ENCODE measurements around the gene PCBD1. TPM values are rescaled to one million over a fixed set of nuclear protein-coding genes. Genes with fewer than 3 reads are reported as not detected.
A peak's percentile ranks its signal among the peaks of the same experiment; 100 is the strongest.

The PCBD1 gene
- polyA plus RNA-seq, 6 donors from 2014 or later, result 3.7 to 13.9 (median 7.2) TPM

GRCh38 chr10:70843333-70843732 is 45.0 kb downstream of the PCBD1 start:
- H3K27me3 Mint-ChIP-seq, result no peaks in the 10 kb centered on the region
- H3K4me1 Mint-ChIP-seq, result peaks cover 4 to 15% (median 12%) of the 10 kb centered on the region in 3 donors
- ATAC-seq (ENCODE audit: low read depth in 2 of 2), result no peak
- no peak for DNase-seq
- no peak overlapping the region for H3K27ac Mint-ChIP-seq
- no peak overlapping the region for H3K4me3 Mint-ChIP-seq
- H3K36me3 Mint-ChIP-seq, result peaks cover 31% of the 10 kb centered on the region in 2 donors
- no peaks in the 10 kb centered on the region for H3K9me3 Mint-ChIP-seq

GRCh38 chr10:70840836-70841235 is 47.5 kb downstream of the PCBD1 start:
- H3K36me3 Mint-ChIP-seq, result peaks cover 42 to 47% of the 10 kb centered on the region in 2 donors
- peaks cover 0 to 9% (median 8%) of the 10 kb centered on the region in 7 donors for H3K9me3 Mint-ChIP-seq
- H3K27ac Mint-ChIP-seq, result no peak overlapping the region
- no peak overlapping the region for H3K4me3 Mint-ChIP-seq
- H3K4me1 Mint-ChIP-seq, result peaks cover 4 to 22% (median 12%) of the 10 kb centered on the region in 3 donors
- H3K27me3 Mint-ChIP-seq, result no peaks in the 10 kb centered on the region
- ATAC-seq (ENCODE audit: low read depth in 2 of 2) (no peak), DNase-seq (no peak)

- Mint-ChIP-seq H3K27me3 (no peaks in the 10 kb centered on the region), H3K4me1 (peaks cover 3 to 22% (median 12%) of the 10 kb centered on the region in 3 donors), H3K4me3 (no peak overlapping the region), H3K27ac (no peak overlapping the region), H3K9me3 (peaks cover 0 to 9% (median 8%) of the 10 kb centered on the region in 7 donors), H3K36me3 (peaks cover 29 to 34% of the 10 kb centered on the region in 2 donors)
- no peak for DNase-seq
- no peak for ATAC-seq (ENCODE audit: low read depth in 2 of 2)
Observed at GRCh38 chr10:70838270-70838805, 50.0 kb downstream of the PCBD1 start.

- no peaks in the 10 kb centered on the region for H3K27me3 Mint-ChIP-seq
- H3K9me3 Mint-ChIP-seq, result peaks cover 0 to 9% (median 8%) of the 10 kb centered on the region in 7 donors
- no peak for DNase-seq
- peak overlapping the region in 1 of 8 donors; percentile 5 for H3K4me3 Mint-ChIP-seq
- no peak for ATAC-seq (ENCODE audit: low read depth in 2 of 2)
- peaks cover 3 to 24% (median 12%) of the 10 kb centered on the region in 3 donors for H3K4me1 Mint-ChIP-seq
- no peak overlapping the region for H3K27ac Mint-ChIP-seq
- H3K36me3 Mint-ChIP-seq, result peaks cover 24 to 29% of the 10 kb centered on the region in 2 donors
Observed at GRCh38 chr10:70837660-70838059, 50.7 kb downstream of the PCBD1 start.

GRCh38 chr10:70836319-70836718 is 52.0 kb downstream of the PCBD1 start:
- Mint-ChIP-seq H3K9me3 (peaks cover 0 to 9% (median 8%) of the 10 kb centered on the region in 7 donors), H3K4me3 (no peak overlapping the region), H3K27me3 (no peaks in the 10 kb centered on the region), H3K27ac (no peak overlapping the region), H3K4me1 (peaks cover 5 to 17% (median 10%) of the 10 kb centered on the region in 3 donors), H3K36me3 (peaks cover 23 to 24% of the 10 kb centered on the region in 2 donors)
- no peak for DNase-seq
- ATAC-seq (ENCODE audit: low read depth in 2 of 2), result no peak

GRCh38 chr10:70834441-70835151 is 53.8 kb downstream of the PCBD1 start:
- Mint-ChIP-seq H3K4me1 (peaks cover 0 to 28% (median 9%) of the 10 kb centered on the region in 3 donors), H3K27ac (no peak overlapping the region), H3K9me3 (peaks cover 0 to 9% (median 8%) of the 10 kb centered on the region in 7 donors), H3K4me3 (no peak overlapping the region), H3K36me3 (peaks cover 24 to 36% of the 10 kb centered on the region in 2 donors), H3K27me3 (no peaks in the 10 kb centered on the region)
- DNase-seq, result no peak
- no peak for ATAC-seq (ENCODE audit: low read depth in 2 of 2)

GRCh38 chr10:70834021-70834420 is 54.3 kb downstream of the PCBD1 start:
- Mint-ChIP-seq H3K27ac (no peak overlapping the region), H3K4me1 (peaks cover 0 to 28% (median 9%) of the 10 kb centered on the region in 3 donors), H3K36me3 (peaks cover 24 to 36% of the 10 kb centered on the region in 2 donors), H3K4me3 (no peak overlapping the region), H3K27me3 (no peaks in the 10 kb centered on the region), H3K9me3 (peaks cover 0 to 9% (median 8%) of the 10 kb centered on the region in 7 donors)
- DNase-seq (no peak), ATAC-seq (ENCODE audit: low read depth in 2 of 2) (no peak)

- no peak overlapping the region for H3K4me3 Mint-ChIP-seq
- no peaks in the 10 kb centered on the region for H3K27me3 Mint-ChIP-seq
- no peak overlapping the region for H3K27ac Mint-ChIP-seq
- H3K4me1 Mint-ChIP-seq, result peaks cover 0 to 28% (median 9%) of the 10 kb centered on the region in 3 donors
- peaks cover 0 to 9% (median 8%) of the 10 kb centered on the region in 7 donors for H3K9me3 Mint-ChIP-seq
- H3K36me3 Mint-ChIP-seq, result peaks cover 23 to 36% of the 10 kb centered on the region in 2 donors
- ATAC-seq (ENCODE audit: low read depth in 2 of 2) (no peak), DNase-seq (no peak)
Observed at GRCh38 chr10:70833601-70834000, 54.8 kb downstream of the PCBD1 start.

Other genes starting within 250 kb of the PCBD1 start
- not detected for gene ADAMTS14, start 216.1 kb downstream of the PCBD1 start, polyA plus RNA-seq (ENCODE audit: low read depth in 6 of 6)
- gene TBATA, start 103.2 kb downstream of the PCBD1 start, polyA plus RNA-seq (ENCODE audit: low read depth in 6 of 6), result not detected
- gene SGPL1, start 72.6 kb downstream of the PCBD1 start, polyA plus RNA-seq (ENCODE audit: low read depth in 6 of 6), result 10 to 100 TPM; 16.2 to 21.1 (median 17.7) TPM